GM19455 (cell line): Measurements from ENCODE around the gene HOXB1.

ENCODE experiments used
- ATAC-seq: cut with Tn5 transposase; IDR thresholded peaks from one replicate; pipeline ENCODE4 v1.9.1; 2021; ENCODE audit not compliant: unreplicated experiment

The HOXB1 gene

DNA sequence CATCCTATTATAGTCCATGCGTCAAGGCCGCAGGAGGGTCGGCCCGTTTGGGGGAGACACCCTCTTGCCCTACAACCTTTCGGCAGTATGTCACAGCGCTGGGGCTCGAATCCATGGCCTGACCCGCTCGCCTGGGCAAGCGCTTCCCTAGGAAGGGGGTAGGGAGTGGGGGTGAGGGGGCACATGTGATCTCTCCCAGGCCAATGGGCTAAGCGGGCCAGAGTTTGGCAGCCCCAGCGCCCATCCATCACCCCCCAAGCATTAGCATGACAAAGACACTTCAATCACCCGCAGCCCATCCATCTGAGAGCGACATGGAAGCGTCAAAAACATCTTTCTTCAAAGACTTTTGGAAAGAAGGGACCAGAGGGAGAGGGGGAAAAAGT, at the start of gene HOXB1:
Gene HOXB1 (minus strand): TSS at position 125 of the 386 bp plus-strand sequence. CDS start 107 bp downstream, at position 18.
- no peak for ATAC-seq

GRCh38 chr17:48579760-48580554, 49.1 kb upstream of the HOXB1 start:
- ATAC-seq = no peak

GRCh38 chr17:48579471-48579759, 48.6 kb upstream of the HOXB1 start:
- ATAC-seq = no peak

GRCh38 chr17:48578616-48579470, 48.0 kb upstream of the HOXB1 start:
- ATAC-seq = peak; percentile 13

DNA sequence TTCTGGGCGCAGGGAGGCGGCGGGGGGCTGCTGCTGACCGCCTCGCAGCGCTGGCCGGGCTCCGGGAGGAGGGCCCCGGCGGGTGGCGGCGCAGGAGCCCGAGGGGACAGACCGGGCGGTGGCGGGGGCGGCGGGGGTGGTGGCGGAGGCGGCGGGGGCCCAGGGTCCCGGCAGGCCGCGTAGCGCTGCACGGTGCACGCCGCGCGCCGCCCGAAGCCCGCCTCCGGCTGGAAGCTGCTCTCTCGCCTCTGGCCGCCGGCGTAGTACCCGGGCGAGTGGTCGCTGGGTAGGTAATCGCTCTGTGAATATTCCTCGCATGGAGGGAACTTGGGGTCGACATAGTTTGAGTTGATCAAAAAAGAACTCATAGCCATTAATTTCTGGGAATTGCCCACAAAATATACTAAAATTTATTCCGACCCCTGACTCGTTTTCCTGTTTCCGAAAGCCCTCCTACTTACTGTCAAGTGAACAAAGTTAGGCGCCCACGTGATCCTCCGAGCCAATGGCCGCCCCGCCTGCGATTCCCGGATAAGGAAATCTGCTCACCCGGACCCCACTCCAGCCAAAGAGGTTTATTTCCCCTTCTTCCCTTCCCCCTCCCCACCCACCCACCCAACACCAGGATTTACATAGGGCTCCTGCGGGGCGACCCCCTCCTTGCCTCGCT, 47.3 kb upstream of the HOXB1 start, which contains the start of gene HOXB4:
Gene HOXB4 (minus strand): TSS at position 405 of the 670 bp plus-strand sequence. CDS start 31 bp downstream, at position 374.
- peak; percentile 53 for ATAC-seq

DNA sequence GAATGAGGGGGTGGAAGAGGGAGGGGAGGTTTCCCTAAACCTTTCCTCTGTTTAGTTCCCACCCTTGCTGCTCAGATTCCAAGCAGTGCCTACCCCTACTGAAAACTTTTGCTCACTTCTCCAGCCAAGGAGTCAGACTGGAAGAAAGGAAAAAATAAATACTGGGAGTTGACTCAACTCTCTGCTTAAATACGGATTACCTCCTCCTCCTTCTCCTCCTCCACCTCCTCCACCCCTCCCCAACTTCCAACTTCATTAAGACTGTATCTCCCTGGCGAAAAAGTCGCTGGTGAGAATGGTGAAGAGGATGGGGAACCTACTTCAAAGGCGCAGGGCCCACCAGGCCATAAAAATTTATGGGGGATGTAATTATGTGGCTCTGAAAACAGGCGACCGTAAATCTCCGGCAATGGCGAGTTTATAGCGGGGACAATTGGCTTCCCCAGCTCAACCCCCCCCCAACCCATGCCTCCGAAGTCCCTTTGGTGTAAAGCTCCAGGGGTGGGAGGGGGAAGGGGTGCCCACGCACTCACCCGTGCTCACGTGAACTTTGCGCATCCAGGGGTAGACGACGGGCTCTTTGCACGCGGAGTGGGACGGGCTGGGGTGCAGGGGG, 46.6 kb upstream of the HOXB1 start:
- no peak for ATAC-seq

- ATAC-seq = no peak
Measured at GRCh38 chr17:48576479-48577309, 45.9 kb upstream of the HOXB1 start.

- ATAC-seq = no peak
Measured at GRCh38 chr17:48575673-48576478, 45.1 kb upstream of the HOXB1 start.

DNA sequence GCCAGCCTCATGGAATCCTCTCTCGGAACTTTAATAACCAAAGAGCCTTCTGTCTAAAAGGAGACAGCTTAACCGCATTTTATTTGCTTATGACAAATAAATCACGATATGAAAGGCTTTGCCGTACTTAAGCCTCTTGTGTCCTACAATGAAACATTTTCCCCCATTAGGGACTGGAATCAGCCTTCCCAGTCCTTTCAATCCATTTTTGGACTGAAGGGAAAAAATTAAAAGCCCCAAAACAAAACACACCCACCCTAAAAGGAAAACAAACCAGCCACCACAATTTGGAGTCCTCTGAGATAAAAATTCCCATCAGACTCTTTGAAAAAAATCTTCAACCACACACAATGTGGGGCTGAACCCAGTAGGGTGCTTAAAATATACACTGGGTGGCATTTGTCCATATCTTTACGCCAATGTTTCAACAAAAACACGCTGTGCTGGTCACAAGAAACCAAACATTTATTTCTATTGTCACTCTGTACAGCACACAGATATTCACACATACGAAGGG, 44.3 kb upstream of the HOXB1 start:
- no peak for ATAC-seq

GRCh38 chr17:48574505-48575065, 43.8 kb upstream of the HOXB1 start:
- no peak for ATAC-seq

GRCh38 chr17:48571826-48572417, 41.1 kb upstream of the HOXB1 start:
- ATAC-seq = no peak

GRCh38 chr17:48571024-48571818, 40.4 kb upstream of the HOXB1 start:
- ATAC-seq = no peak

DNA sequence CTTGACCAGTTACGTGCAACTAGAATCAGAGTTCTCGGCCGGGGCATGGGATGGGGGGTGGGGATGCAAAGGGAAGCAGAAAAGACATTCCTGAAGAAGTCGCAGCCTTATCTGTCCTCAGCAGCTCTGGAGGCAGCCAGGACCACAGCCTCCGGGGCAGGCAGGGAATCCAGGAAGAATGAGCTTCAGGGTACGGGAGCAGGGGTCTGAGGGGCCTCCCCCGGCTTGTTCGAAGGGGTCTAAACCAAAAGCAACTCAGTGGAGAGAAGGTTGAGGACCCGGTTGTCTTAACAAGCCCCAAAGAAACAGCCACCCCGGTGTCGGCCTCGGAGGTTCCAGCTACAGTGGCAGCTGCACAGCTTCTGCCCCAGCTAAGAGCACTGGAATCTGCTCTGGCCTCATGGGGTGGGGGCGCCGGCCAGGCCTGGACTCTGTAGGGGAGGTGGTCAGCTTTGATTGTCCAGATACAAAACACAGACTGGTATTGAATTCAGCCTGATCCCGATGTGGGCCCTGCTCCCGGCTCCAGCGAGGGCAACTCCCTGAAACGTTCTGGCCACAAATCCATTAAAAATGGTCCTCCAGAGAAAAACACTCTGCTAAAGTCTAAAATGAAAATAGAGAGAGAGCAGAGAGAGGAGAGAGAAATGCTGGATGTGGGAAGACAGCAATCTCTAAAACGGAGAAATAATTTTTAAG, 39.7 kb upstream of the HOXB1 start:
- ATAC-seq = no peak

DNA sequence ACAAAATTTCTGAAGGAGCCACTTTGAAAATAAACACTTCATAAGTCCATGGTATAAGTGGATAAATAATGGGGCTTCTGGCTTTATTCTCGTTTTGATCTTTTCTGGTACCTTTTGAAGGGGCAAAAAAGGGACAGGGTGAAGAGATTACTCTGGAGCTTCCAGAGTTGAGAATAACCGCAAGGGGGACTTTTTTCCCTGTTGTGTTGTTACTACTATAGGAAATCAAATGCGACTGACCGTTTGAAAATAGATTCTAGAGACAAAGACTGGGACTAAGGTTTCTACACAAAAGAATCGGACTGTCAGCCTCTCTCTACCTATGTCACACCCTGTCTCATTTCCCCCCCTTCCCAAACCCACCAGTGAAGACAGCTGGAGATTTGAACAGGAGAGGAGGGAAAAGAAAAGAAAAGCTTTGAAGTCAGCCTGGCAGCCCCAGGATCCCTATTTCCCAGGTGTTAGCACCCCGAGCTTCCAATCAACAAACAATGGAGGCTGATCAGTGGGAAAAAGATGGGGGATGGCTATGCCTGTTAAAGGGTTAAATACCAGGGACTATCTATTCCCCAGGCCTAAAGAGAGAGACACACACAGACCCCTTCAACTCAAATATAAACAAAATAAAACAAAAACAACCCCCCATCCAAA, 39.0 kb upstream of the HOXB1 start:
- no peak for ATAC-seq

GRCh38 chr17:48569240-48569582, 38.4 kb upstream of the HOXB1 start:
- no peak for ATAC-seq

- no peak for ATAC-seq
Measured at GRCh38 chr17:48568499-48569239, 37.9 kb upstream of the HOXB1 start.
